Mucosa of descending colon (tissue), 3 donors: ENCODE data around the gene FTCD. TPM values are rescaled to one million over a fixed set of nuclear protein-coding genes. Genes with fewer than 3 reads are reported as not detected.
"Not testable (repeated sequence)": the region's sequence is repeated elsewhere in the genome, so short reads cannot be mapped to it uniquely, and the experiment has no call there.

Experiments used
- ATAC-seq: fragments of 200-7000 bp; cut with Tn5 transposase; one replicate; pipeline ENCODE4 v1.9.1; 2020; ENCODE audit warnings: mild to moderate bottlenecking, moderate library complexity
- DNase-seq, 3 donors: peaks; one replicate each; pipeline ENCODE4 v3.0.0-alpha.2; 2020
- H3K36me3 ChIP-seq: fragments of 200-600 bp; one replicate; pipeline ENCODE4 v1.8.0; 2021; ENCODE audit warnings: low read depth, mild to moderate bottlenecking
- H3K4me1 ChIP-seq: fragments of 200-600 bp; one replicate; pipeline ENCODE4 v1.8.0; 2021; ENCODE audit warnings: low read depth, mild to moderate bottlenecking
- H3K4me3 ChIP-seq: fragments of 200-600 bp; one replicate; pipeline ENCODE4 v1.8.0; 2021; ENCODE audit warnings: mild to moderate bottlenecking
- H3K9me3 ChIP-seq: fragments of 200-600 bp; one replicate; pipeline ENCODE4 v1.8.0; 2021; ENCODE audit warnings: mild to moderate bottlenecking
- CTCF ChIP-seq: fragments of 200-600 bp; IDR thresholded peaks from one replicate; pipeline ENCODE4 v1.8.0; 2022; ENCODE audit warnings: antibody characterized with exemption, mild to moderate bottlenecking
- intact Hi-C, 2 donors: fragments of 100-400 bp; cut with DNase I in 1 of 2; cut with micrococcal nuclease in 1 of 2; formaldehyde crosslinking; loops; one replicate each; pipeline versions ENCODE4 v1.11.0 to v1.11.1; 2022; cut with DNase I, micrococcal nuclease
- total RNA-seq, 3 donors: library from RNA; stranded (reverse); fragmentation: NEBNext Ultra II Directional in 2 of 3; extraction: Animal tissue kit (Norgen Biotek cat#: 25700) in 2 of 3; gene quantifications; one replicate each; pipeline versions ENCODE4 v1.2.1 to v1.2.4, GENCODE V29; 2021 to 2023
- donor health status: DM: no; HTN: no; CAD: no; lungs with moderate emphysema.
- donor health status: DM: no; HTN: no; CAD: no.
- donor health status: DM: no; HTN: yes; CAD: no.

The FTCD gene
- total RNA-seq, 3 donors from 2014 or later = 0.36 to 2.1 TPM; not detected in 1

- intact Hi-C loops = no loop called here
- Histone ChIP-seq H3K36me3 (no peaks in the 10 kb centered on the region), H3K4me1 (peaks cover 4% of the 10 kb centered on the region), H3K4me3 (no peak overlapping the region), H3K9me3 (no peaks in the 10 kb centered on the region)
- DNase-seq (peak in 1 of 3 donors; percentile 26), ATAC-seq (no peak)
- no peak for TF ChIP-seq CTCF
Measured at GRCh38 chr21:46180778-46181391, 25.5 kb upstream of the FTCD start.

GRCh38 chr21:46180079-46180722, 24.8 kb upstream of the FTCD start:
- peaks cover 4% of the 10 kb centered on the region for H3K9me3 ChIP-seq
- ATAC-seq (no peak), DNase-seq (peak in 1 of 3 donors; percentile 14)
- H3K36me3 ChIP-seq = no peaks in the 10 kb centered on the region
- H3K4me1 ChIP-seq = peaks cover 3% of the 10 kb centered on the region
- no peak overlapping the region for H3K4me3 ChIP-seq
- intact Hi-C loops = no loop called here
- TF ChIP-seq CTCF = no peak

GRCh38 chr21:46179708-46180078, 24.3 kb upstream of the FTCD start:
- H3K4me3 ChIP-seq = no peak overlapping the region
- no peak for TF ChIP-seq CTCF
- H3K36me3 ChIP-seq = no peaks in the 10 kb centered on the region
- intact Hi-C loops = no loop called here
- ATAC-seq (no peak), DNase-seq (peak in 1 of 3 donors; percentile 15)
- no peaks in the 10 kb centered on the region for H3K4me1 ChIP-seq
- peaks cover 9% of the 10 kb centered on the region for H3K9me3 ChIP-seq

- no peaks in the 10 kb centered on the region for H3K36me3 ChIP-seq
- H3K4me1 ChIP-seq = no peaks in the 10 kb centered on the region
- intact Hi-C loops = no loop called here
- DNase-seq (no peak), ATAC-seq (no peak)
- no peak overlapping the region for H3K4me3 ChIP-seq
- peaks cover 13% of the 10 kb centered on the region for H3K9me3 ChIP-seq
- no peak for TF ChIP-seq CTCF
Measured at GRCh38 chr21:46178961-46179360, 23.6 kb upstream of the FTCD start.

GRCh38 chr21:46176443-46177129, 21.2 kb upstream of the FTCD start:
- intact Hi-C loops, ATAC-seq, H3K36me3 ChIP-seq: not testable (repeated sequence)

GRCh38 chr21:46173573-46173972, 18.2 kb upstream of the FTCD start:
- Histone ChIP-seq H3K4me1 (no peaks in the 10 kb centered on the region), H3K9me3 (peaks cover 13% of the 10 kb centered on the region), H3K36me3 (no peaks in the 10 kb centered on the region), H3K4me3 (no peak overlapping the region)
- intact Hi-C loops = no loop called here
- DNase-seq (no peak), ATAC-seq (no peak)
- no peak for TF ChIP-seq CTCF

More at GRCh38 chr21:46176443-46177129, 21.2 kb upstream of the FTCD start:
- H3K9me3 ChIP-seq = peaks cover 13% of the 10 kb centered on the region
- H3K4me1 ChIP-seq, H3K4me3 ChIP-seq, DNase-seq: not testable (repeated sequence)
